Measurements from ENCODE around the gene HSPA4L. TPM values are rescaled to one million over a fixed set of nuclear protein-coding genes. Genes with fewer than 3 reads are reported as not detected.

HSPA4L gene
- total RNA-seq, 3 donors from 2014 or later (not counting 1 experiment from before 2014, with no cell fraction given): not detected

DNA sequence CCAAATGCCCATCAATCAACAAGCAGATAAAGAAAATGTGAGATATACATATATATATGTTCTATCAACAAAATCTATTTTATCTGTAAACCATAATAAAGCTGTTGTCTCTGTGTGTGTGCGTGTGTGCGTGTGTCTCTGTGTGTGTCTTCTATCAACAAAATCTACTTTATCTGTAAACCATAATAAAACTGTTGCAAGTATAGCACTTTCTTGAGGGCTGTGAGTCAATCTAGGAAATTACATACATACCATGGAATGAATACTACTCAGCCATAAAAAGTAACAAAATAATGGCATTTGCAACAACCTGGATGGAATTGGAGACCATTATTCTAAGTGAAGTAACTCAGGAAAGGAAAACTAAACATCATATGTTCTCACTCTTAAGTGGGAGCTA, 86.1 kb downstream of the HSPA4L start:
- no peaks in the 10 kb centered on the region for H3K9me3 Mint-ChIP-seq
- no peaks in the 10 kb centered on the region for H3K36me3 Mint-ChIP-seq
- no peak overlapping the region for H3K4me3 ChIP-seq (ENCODE audit: low read length)
- H3K27ac Mint-ChIP-seq: no peak overlapping the region
- H3K4me3 Mint-ChIP-seq: no peak overlapping the region
- no peaks in the 10 kb centered on the region for H3K27me3 Mint-ChIP-seq (ENCODE audit: low read depth in 2 of 2)
- DNase-seq: no peak
- H3K36me3 ChIP-seq (ENCODE audit: control insufficient read depth, insufficient read depth, low read length): no peaks in the 10 kb centered on the region
- no peak for ATAC-seq
- TF ChIP-seq, protein P1, sequence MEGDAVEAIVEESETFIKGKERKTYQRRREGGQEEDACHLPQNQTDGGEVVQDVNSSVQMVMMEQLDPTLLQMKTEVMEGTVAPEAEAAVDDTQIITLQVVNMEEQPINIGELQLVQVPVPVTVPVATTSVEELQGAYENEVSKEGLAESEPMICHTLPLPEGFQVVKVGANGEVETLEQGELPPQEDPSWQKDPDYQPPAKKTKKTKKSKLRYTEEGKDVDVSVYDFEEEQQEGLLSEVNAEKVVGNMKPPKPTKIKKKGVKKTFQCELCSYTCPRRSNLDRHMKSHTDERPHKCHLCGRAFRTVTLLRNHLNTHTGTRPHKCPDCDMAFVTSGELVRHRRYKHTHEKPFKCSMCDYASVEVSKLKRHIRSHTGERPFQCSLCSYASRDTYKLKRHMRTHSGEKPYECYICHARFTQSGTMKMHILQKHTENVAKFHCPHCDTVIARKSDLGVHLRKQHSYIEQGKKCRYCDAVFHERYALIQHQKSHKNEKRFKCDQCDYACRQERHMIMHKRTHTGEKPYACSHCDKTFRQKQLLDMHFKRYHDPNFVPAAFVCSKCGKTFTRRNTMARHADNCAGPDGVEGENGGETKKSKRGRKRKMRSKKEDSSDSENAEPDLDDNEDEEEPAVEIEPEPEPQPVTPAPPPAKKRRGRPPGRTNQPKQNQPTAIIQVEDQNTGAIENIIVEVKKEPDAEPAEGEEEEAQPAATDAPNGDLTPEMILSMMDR (IDR thresholded peaks at IDR 0.05): no peak
- no peaks in the 10 kb centered on the region for H3K4me1 Mint-ChIP-seq
- 100% methylated on average over 2 of the region's 2 CpGs for WGBS (ENCODE audit: insufficient coverage)
- H3K4me1 ChIP-seq (ENCODE audit: control insufficient read depth, insufficient read depth, low read length): no peaks in the 10 kb centered on the region
- intact Hi-C loops (cut with micrococcal nuclease): no loop called here
- no peaks in the 10 kb centered on the region for H3K27me3 ChIP-seq (ENCODE audit: control insufficient read depth, insufficient read depth, low read length)
- no peak overlapping the region for H3K27ac ChIP-seq (ENCODE audit: low read length)
- H3K9me3 ChIP-seq (ENCODE audit: control insufficient read depth, insufficient read depth, low read length): no peaks in the 10 kb centered on the region

DNA sequence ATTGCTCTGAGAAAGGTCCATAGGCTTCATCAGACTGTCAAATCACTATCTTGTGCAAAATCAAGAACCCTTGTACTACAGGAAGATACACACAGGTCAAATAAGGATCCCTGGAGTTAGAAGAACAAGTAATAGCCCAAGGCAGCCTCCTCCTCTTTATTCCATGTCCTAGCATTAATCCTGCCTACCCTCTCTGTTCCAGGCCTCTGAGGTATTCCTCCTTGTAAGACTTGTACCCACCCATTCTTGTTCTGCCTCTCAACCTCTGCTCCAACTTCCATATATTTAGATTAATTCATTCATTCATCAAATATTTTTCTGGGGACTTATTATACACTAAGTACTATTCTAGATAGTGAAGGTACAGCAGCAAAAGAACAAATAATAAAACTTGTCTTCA, 88.2 kb downstream of the HSPA4L start:
- no peak for ATAC-seq
- H3K36me3 Mint-ChIP-seq: no peaks in the 10 kb centered on the region

DNA sequence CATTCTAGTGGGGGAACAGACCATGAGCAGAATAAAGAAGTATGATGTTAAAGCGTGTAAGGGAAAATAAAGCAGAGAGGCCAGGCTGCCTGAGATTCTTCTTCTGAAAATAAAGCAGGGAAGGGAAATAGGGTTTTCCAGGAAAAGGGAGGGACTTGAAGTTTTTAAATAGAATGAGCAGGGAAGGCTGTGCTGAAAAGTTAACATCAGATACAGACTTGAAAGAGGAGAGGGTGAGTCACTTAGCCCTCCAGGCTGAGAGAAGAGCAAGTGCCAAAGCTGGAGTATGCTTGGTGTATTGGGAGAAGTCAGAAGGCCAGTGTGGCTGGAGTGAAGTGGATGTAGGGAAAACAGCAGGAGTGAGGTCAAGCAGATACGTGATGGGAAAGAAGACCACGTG, 88.6 kb downstream of the HSPA4L start:
- Mint-ChIP-seq H3K27ac (no peak overlapping the region), H3K4me1 (no peaks in the 10 kb centered on the region), H3K36me3 (no peaks in the 10 kb centered on the region), H3K9me3 (no peaks in the 10 kb centered on the region), H3K4me3 (no peak overlapping the region), H3K27me3 (ENCODE audit: low read depth in 2 of 2) (no peaks in the 10 kb centered on the region)
- intact Hi-C loops (cut with micrococcal nuclease): no loop called here
- H3K9me3 ChIP-seq (ENCODE audit: control insufficient read depth, insufficient read depth, low read length): no peaks in the 10 kb centered on the region
- H3K36me3 ChIP-seq (ENCODE audit: control insufficient read depth, insufficient read depth, low read length): no peaks in the 10 kb centered on the region
- DNase-seq (no peak), ATAC-seq (no peak)
- no peak overlapping the region for H3K27ac ChIP-seq (ENCODE audit: low read length)
- no peak overlapping the region for H3K4me3 ChIP-seq (ENCODE audit: low read length)
- H3K4me1 ChIP-seq (ENCODE audit: control insufficient read depth, insufficient read depth, low read length): no peaks in the 10 kb centered on the region
- 88% methylated on average over 3 of the region's 3 CpGs for WGBS (ENCODE audit: insufficient coverage)
- no peaks in the 10 kb centered on the region for H3K27me3 ChIP-seq (ENCODE audit: control insufficient read depth, insufficient read depth, low read length)
- TF ChIP-seq, protein P1 (IDR thresholded peaks at IDR 0.05): no peak

More for the DNA sequence above, 88.2 kb downstream of the HSPA4L start:
- intact Hi-C loops (cut with micrococcal nuclease): no loop called here
- Mint-ChIP-seq H3K4me3 (no peak overlapping the region), H3K27me3 (ENCODE audit: low read depth in 2 of 2) (no peaks in the 10 kb centered on the region), H3K4me1 (no peaks in the 10 kb centered on the region), H3K27ac (no peak overlapping the region), H3K9me3 (no peaks in the 10 kb centered on the region)
- Histone ChIP-seq H3K27me3 (ENCODE audit: control insufficient read depth, insufficient read depth, low read length) (no peaks in the 10 kb centered on the region), H3K9me3 (ENCODE audit: control insufficient read depth, insufficient read depth, low read length) (no peaks in the 10 kb centered on the region), H3K4me1 (ENCODE audit: control insufficient read depth, insufficient read depth, low read length) (no peaks in the 10 kb centered on the region), H3K27ac (ENCODE audit: low read length) (no peak overlapping the region), H3K36me3 (ENCODE audit: control insufficient read depth, insufficient read depth, low read length) (no peaks in the 10 kb centered on the region), H3K4me3 (ENCODE audit: low read length) (no peak overlapping the region)
- no peak for DNase-seq
- TF ChIP-seq, protein P1 (IDR thresholded peaks at IDR 0.05): no peak

DNA sequence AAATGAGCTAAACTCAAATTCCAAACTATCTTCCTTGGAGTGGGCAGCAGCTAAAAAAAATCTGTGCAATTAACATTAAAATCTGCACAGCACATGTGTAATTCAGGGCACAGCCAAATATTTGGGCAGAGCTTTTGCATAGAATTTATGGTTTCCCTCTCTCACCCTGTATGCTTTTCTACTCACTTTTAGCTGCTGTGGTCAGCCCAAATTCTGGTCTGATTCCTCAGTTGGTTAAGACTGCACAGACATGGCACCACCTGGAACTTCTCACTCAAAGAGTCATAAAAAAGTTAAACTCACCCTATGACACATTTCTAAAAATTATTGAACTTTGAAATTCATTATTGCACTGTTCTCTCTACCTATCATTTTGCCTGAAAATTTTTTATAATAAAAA, 93.7 kb downstream of the HSPA4L start:
- Histone ChIP-seq H3K27ac (ENCODE audit: low read length) (no peak overlapping the region), H3K27me3 (ENCODE audit: control insufficient read depth, insufficient read depth, low read length) (no peaks in the 10 kb centered on the region), H3K9me3 (ENCODE audit: control insufficient read depth, insufficient read depth, low read length) (no peaks in the 10 kb centered on the region), H3K4me1 (ENCODE audit: control insufficient read depth, insufficient read depth, low read length) (peaks cover 5% of the 10 kb centered on the region), H3K4me3 (ENCODE audit: low read length) (no peak overlapping the region), H3K36me3 (ENCODE audit: control insufficient read depth, insufficient read depth, low read length) (no peaks in the 10 kb centered on the region)
- Mint-ChIP-seq H3K36me3 (no peaks in the 10 kb centered on the region), H3K9me3 (no peaks in the 10 kb centered on the region), H3K27ac (no peak overlapping the region), H3K4me1 (peaks cover 5 to 7% of the 10 kb centered on the region in 2 donors), H3K27me3 (ENCODE audit: low read depth in 2 of 2) (no peaks in the 10 kb centered on the region), H3K4me3 (no peak overlapping the region)
- TF ChIP-seq, protein P1 (IDR thresholded peaks at IDR 0.05): no peak
- intact Hi-C loops (cut with micrococcal nuclease): no loop called here
- DNase-seq (no peak), ATAC-seq (no peak)
